NCI-H1048 (cell line): ENCODE data around the gene IL24.
A peak's percentile ranks its signal among the peaks of the same experiment; 100 is the strongest.
"Not testable (repeated sequence)": the region's sequence is repeated elsewhere in the genome, so short reads cannot be mapped to it uniquely, and the experiment has no call there.

ENCODE experiments used
- DNase-seq: peaks from one replicate; lab custom pipeline; 2025; lab: John Stamatoyannopoulos, UW

IL24 gene, protein sequence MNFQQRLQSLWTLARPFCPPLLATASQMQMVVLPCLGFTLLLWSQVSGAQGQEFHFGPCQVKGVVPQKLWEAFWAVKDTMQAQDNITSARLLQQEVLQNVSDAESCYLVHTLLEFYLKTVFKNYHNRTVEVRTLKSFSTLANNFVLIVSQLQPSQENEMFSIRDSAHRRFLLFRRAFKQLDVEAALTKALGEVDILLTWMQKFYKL

DNA sequence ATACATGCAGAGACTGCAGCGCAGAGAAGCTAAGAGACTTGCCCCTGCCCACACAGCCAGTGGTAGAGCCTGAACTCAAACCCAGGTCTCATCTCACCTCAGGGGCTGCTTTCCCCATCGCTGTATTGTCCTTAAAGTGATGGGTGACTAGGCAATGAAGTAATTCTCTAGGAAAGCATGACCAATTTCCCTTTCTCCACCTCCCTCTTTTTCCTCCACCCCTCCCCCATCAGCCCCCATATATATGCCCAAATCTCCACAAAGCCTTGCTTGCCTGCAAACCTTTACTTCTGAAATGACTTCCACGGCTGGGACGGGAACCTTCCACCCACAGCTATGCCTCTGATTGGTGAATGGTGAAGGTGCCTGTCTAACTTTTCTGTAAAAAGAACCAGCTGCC, at the start of gene IL24:
Gene IL24, plus strand, starts transcription at position 269 of the 400 bp plus-strand sequence. CDS start 390 bp downstream, outside the sequence.
- DNase-seq: no peak

DNA sequence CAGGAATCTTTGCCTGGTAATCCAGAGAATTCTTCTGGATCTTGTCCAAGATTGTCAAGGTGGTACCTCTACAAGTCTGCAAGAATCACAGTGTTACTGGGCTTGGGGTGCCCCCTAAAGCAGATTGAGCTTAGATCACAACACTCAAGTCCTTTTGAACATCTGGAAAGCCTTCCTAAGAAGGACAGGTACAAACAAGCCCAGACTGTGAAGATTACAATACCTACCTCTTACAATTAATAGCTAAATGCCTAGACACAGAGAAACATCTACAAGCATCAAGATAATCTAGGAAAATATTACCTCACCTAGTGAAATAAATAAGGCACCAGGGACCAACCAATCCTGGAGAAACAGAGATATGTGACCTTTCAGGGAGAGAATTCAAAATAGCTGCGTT, 49.3 kb upstream of the IL24 start:
- DNase-seq: no peak

DNA sequence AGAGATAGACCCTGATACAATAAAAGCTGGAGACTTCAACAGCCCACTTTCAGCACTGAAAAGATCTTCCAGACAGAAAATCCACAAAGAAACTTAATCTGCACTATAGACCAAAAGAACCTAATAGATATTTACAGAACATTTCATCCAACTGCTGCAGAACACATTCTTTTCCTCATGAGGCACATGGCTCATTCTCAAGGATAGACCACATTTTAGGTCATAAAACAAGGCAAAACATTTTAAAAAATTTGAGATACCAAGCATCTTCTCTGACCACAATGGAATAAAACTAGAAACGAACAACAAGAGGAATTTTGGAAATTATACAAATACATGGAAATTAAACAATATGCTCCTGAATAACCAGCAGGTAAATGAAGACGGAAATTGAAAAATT, 46.8 kb upstream of the IL24 start:
- DNase-seq: no peak

DNA sequence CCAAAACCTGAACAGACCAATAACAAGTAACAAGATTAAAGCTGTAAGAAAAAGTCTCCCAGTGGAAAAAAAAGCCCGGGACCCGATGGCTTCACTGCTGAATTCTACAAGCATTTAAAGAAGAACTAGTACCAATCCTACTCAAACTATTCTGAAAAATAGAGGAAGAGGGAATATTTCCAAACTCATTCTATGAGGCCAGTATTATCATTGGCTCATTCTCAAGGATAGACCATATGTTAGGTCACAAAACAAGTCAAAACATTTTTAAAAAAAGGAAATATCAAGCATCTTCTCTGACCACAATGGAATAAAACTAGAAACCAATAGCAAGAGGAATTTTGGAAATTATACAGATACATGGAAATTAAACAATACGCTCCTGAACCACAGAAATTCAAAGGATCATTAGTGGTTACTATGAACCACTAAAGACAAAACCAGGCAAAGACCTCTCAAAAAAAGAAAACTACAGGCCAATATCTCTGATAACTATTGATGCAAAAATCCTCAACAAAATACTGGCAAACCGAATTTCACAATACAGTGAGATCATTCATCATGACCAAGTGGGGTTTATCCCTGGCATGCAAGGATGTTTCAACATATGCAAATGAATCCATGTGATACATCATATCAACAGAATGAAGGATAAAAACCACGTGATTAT, 45.8 kb upstream of the IL24 start:
- no peak for DNase-seq

DNA sequence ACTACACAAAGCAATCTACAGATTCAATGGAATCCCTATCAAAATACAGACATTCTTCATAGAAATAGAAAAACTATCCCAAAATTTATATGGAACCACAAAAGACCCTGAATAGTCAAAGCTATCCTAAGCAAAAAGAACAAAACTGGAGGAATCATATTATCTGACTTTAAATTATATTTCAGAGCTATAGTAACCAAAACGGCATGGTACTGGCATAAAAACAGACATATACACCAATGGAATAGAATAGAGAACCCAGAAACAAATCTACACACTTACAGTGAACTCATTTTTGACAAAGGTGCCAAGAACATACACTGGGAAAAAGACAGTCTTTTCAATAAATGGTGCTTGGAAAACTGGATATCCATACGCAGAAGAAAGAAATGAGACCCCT, 44.6 kb upstream of the IL24 start:
- not testable (repeated sequence) for DNase-seq

DNA sequence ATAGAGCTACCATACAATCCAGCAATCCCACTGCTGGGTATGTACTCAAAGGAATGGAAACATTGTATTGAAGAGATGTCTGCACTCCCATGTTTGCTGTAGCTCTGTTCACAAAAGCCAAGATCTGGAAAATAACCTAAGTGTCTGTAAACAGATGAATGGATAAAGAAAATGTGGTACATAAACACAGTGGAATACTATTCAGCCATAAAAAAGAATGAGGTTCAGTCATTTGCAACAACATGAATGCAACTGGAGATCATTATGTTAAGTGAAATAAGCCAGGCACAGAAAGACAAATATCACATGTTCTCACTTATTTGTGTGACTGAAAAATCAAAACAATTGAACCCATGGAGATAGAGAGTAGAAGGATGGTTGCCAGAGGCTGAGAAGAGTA, 43.5 kb upstream of the IL24 start:
- DNase-seq: not testable (repeated sequence)

DNA sequence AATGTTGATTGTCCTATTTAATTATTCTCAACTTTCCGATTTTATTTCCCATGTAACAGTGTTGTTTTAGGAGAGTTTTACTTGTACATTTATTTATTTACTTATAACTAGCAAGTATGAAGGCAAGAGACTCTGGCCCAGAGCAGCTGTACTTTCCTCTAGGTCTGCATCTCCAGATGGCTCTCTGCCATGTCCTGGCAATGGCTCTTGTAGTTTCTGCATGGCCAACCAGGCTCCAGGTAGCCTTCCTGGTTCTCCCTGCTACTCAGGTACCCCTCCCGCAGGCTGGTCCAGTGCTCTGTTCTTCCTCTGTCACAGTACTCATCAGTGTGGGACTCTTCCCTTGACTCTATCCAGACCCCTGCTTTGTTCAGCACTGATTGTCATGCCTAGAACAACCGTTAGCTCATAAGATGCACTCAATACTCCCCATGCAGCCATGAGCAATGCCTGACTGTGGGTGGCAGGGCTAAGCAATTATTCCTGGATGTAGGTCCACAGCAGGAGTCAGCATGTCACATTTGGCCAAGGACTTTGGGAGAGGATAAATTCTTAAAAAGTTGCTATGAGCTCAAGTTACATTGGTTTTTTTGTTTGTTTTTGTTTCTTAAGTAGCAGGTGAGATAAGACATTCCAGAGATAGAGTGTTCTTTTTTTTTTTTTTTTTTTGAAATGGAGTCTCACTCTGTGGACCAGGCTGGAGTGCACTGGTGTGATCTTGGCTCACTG, 42.7 kb upstream of the IL24 start:
- DNase-seq: no peak

DNA sequence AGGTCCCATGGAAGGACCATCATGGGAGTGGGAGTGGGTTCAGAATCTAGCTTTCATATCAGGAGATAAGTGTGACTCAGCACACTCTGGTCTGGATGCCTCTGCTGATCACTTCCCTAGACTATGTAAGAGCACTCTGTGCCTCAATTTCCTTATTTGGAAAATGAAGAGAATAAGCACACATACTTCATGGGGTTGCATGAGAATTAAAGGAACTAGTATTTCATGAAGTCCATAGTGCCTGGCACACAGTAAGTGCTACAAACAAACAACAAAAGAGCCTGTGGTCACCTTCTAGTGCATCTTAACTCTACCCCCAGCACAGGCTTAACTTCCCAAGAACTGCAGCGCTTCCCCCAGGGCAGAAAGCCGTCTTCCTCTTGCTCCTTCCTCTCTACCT, 41.4 kb upstream of the IL24 start:
- DNase-seq: no peak

DNA sequence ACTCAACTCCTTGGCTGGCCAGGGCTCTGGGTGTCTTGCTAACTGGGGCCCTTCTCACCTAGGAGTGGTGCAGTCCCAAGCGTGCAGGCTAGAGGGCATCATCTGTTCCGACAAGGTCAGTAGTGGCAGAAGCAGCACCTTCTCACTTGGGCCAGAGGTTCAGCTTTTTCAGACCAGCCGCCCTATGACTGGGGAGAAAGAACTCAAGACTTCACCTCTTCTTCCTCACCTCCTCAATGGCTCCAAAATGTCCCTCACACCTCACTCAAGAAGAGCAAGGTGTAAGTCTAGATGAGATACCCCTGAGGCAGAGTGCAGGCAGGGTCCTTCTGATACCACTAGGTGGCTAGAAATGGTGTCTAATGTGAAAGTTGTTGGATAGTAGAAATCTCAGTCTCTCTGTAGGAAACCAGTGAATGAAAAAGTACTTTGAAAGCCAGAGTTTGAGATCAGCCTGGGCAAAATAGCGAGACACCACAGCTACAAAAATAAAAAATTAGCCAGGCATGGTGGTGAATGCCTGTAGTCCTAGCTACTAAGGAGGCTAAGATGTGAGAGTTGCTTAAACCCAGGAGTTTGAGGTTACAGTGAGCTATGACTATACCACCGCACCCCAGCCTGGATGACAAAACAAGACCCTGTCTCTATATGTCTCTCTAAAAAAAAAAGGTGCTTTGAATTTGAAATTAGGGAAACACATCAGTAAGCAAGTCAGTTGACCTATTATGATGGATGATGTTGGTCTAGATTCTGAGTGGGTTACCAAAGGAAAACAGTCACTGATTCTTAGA, 40.4 kb upstream of the IL24 start:
- no peak for DNase-seq

DNA sequence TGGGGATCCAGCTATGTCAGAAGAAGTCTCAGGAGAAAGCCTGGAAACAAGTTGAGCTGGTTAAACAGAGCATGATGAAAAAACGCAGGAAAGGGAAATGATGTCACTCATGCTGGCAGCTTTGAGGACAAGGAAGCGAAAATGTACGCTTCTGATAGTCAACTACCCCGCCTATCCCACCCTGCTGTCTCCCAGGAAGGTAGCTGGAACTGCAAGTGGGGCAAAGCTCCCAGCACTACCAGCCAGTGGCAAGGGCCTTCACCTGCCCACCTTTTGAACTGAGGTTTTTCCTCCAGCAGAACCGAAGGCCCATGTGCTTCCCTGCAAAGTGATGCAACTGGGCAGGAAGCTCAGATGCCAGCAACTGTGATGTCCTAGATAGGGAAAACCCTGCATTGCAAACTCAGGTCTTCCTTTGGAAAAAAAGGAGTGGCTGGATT, 38.1 kb upstream of the IL24 start:
- no peak for DNase-seq

DNA sequence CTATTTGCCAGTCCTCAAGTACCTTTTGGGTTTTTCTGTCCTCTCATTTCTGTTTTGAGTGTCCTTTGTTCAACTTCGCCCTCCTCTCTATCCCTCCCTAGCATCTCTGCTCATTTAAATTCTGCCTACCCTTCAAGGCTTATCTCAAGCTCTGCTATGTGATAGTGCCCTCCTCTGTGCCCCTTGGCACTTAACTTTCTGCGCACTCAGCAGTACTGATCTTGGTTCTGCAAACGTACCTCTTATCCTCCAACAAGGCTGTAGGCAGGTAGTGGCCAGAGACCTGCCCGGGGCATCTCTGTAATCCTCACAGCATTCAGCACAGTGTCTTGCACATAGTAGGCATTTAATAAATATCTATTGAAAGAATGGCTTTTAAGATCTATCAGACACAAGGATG, 37.1 kb upstream of the IL24 start:
- DNase-seq: no peak

DNA sequence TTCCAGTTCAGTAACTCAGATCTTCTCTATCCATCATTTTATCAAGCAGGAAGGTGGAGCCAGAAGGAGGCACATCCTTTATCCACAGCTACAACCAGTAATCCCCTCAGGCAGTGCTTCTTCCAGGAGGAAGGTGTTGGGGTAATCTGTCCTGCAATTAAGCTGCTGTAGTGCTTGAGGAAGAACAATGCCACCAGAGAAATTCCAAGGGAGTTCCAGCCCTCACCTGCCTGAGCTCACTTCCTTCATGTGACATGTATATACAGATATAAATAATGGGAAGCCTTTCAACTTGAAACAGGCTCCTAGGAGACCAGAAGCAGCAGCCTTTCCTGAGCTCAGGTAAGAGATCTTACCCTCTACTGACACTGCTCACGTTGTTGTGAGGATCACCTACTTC, 34.0 kb upstream of the IL24 start:
- DNase-seq: no peak

DNA sequence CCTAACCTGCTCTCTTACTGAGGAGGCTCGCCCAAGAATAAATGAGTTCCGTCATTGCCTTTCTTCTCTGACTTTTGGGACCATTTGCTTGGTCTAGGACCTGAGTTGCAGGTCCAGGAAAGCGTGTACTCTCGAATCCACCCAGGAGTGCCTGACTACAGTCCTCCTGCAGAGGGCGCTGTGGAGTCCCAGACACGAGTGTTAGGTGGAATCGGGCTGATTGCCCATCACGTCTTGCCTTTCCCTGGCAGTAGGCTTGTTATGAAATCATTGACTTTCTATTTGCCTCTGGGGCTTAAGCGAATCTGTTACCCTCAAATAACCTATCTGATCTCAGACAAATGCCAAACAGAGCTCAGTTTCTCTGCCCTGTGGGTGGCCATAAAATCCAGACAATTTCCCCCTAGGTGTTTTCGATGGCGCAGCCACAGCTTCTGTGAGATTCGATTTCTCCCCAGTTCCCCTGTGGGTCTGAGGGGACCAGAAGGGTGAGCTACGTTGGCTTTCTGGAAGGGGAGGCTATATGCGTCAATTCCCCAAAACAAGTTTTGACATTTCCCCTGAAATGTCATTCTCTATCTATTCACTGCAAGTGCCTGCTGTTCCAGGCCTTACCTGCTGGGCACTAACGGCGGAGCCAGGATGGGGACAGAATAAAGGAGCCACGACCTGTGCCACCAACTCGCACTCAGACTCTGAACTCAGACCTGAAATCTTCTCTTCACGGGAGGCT, 32.1 kb upstream of the IL24 start, which contains the start of gene IL20:
Gene IL20, plus strand, starts transcription at position 685 of the 733 bp plus-strand sequence. CDS start 230 bp downstream, outside the sequence.
- peak; percentile 55 for DNase-seq

DNA sequence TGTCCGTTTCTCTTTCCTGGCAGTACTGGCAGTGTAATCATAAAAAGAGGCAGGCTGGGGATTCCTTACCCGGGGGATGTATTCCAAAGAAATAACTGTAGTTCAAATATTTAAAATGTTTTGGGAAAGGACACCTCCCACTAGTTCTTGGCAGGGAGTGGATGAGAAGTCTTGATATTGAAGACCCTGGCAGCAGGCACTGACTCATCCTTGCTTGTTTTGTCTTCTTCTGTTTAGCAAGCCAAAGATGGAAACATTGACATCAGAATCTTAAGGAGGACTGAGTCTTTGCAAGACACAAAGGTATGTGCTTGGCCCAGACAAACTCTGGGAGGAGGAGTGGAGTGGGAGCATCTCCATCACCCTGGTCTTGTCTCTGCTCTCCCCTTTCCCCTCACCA, 31.2 kb upstream of the IL24 start:
- no peak for DNase-seq

DNA sequence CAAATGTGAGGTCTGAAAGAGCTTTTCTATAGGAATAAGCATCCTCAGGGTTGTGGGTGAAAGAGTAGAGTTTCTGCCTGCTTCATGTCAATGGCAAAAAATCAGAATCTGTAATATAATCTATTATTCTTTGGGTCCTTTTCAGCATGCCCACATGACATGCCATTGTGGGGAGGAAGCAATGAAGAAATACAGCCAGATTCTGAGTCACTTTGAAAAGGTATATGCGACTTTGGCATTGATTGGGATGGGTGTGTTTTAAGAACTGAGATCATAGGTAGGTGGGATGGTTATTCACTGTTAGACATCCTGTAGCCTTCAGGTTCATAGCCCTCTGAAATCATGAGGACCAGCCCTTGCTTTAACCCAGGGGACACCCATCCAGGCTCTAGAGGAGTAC, 30.0 kb upstream of the IL24 start:
- DNase-seq: no peak

DNA sequence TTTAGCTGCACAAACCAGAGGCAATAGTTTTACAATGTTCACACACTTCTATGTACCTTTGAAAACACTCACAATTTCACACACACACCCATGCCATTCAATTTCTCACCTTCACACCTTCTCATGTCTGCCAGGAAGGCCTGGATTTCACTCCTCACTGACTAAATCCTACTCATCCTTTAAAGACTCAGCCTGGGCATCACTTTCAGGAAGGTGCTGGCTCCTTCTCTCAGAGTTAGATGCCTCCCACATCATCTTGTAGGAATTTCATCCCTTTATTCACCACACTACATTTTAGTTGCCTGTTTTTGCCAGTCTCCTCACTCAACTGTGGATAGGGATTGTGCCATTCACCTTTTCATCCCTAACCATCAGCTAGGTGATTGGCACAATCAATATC, 29.5 kb upstream of the IL24 start:
- DNase-seq: no peak

DNA sequence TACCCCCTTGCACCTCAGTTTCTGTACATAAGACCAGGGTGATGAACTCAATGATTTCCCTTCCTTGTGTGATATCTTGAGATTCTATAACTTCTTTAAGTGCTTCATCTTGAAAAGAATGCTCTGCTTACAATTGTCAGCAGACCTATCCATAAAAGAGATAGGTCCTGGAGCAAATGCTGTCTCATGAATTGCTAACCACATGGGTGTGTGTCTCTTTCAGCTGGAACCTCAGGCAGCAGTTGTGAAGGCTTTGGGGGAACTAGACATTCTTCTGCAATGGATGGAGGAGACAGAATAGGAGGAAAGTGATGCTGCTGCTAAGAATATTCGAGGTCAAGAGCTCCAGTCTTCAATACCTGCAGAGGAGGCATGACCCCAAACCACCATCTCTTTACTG, 29.0 kb upstream of the IL24 start:
- DNase-seq: no peak

DNA sequence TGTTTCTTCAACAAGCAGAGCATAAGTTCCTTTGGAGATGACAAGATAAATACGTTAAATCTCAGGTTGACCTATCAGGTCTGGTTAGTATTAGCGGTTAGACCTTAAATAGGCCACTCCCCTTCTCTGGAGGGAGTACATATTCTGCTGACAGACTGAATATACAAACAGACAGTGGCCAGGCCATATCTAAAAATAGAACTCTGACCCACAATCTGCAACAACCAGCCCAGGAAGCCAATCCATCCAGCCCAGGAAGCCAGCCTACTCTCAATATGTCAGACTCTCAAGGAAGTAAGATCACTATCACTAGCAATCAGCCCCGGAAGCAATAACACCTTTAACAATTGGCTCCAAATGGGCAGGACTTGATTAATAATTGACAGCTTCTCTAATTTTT, 25.1 kb upstream of the IL24 start:
- DNase-seq: no peak

DNA sequence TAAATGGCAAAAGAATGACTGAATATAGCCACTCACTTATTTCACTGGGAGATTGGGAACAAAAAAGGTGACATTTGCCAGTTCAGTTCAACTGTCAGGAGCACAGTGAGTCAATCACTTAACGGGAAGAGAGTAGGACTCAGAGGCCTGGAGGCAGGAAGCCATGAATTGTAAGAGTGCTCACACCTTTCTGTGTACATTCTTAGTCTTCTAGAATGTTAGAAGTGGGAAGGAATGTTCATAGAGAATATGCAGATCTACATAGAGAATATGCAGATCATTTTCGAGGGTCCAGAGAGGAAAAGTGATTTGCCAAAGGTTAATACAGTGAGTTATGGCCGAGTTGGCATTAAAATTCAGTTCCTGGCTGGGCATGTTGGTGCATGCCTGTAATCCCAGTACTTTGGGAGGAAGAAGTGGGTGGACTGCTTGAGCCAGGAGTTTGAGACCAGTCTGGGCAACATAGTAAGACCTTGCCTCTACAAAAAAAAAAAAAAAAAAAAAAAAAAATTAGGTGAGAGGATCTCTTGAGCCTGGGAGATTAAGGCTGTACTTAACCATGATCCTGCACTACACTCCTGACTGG, 23.5 kb upstream of the IL24 start:
- no peak for DNase-seq

DNA sequence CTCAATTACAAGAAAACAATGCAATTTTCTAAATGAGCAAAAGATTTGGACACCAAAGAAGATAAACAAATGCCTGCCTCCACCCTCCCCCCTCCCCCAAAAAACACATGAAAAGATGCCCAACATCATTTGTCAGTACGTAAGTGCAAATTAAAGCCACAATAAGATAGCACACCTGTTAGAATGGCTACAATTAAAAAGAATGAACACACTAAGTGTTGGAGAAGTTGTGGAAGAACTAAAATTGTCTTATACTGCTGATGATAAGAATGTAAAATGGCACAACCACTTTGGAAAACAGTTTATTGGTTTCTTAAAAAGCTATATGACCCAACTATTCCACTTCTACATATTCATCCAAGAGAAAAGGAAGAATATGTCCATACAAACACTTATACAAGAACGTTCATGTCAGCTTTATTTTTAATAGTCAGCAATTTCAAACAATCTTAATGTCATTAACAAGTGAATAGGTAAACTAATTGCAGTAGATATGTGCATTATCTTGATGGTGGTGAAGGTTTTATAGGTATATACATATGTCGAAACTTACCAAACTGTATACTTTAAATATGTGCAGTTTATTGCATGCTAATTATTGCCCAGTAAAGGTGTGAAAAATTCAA, 21.4 kb upstream of the IL24 start:
- no peak for DNase-seq

DNA sequence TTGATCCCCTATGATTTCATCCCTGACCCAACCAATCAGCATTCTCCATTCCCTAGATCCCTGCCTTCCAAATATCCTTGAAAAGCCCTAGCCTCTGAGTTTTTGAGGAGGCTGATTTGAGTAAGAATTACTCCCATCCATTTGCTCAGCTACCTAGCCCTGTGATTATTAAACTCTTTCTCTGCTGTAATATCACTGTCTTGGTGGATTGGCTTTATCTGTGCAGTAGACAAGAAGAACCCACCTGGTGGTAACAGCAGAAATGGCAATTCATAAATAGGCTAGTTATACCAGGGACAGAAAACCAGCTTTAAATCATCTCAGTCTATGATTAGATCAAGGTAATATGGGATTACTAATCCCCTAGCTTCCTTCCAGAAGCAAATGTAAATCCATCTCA, 18.8 kb upstream of the IL24 start:
- no peak for DNase-seq
